Superior temporal gyrus (tissue), 1 donor: Measurements from ENCODE around the gene PALLD.

Experiments used
- DNase-seq: peaks from one replicate; pipeline ENCODE4 v3.0.0-alpha.2; 2016; ENCODE audit errors: extremely low spot score

Gene PALLD

DNA sequence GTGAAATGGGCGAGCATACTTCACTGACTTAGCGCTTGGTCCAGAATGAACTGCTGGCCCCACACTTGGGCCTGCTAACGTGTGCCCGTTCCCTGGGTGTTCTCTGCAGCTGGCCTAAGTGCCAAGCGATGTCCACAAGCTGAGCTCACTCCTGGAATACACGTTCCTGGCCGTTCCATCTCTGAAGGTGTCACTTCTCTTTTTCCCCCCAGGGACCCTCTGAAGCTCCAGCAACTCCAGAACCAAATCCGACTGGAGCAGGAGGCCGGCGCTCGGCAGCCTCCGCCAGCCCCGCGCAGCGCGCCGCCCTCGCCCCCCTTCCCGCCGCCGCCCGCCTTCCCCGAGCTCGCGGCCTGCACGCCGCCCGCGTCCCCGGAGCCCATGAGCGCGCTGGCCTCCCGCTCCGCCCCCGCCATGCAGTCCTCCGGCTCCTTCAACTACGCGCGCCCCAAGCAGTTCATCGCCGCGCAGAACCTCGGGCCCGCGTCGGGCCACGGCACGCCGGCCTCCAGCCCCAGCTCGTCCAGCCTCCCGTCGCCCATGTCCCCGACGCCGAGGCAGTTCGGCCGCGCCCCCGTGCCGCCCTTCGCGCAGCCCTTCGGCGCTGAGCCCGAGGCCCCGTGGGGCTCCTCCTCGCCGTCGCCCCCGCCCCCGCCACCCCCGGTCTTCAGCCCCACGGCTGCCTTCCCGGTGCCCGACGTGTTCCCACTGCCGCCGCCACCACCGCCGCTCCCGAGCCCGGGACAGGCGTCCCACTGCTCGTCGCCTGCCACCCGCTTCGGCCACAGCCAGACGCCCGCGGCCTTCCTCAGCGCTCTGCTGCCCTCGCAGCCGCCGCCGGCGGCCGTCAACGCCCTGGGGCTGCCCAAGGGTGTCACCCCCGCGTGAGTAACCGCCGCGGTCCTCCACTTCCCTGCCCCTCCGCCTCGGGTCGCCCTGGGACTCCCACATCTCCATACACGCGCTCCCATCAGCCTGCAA is 380.9 kb downstream of the PALLD start:
- no peak for DNase-seq

- DNase-seq: no peak
Measured at GRCh38 chr4:168878623-168879022, 381.8 kb downstream of the PALLD start.

- no peak for DNase-seq
Measured at GRCh38 chr4:168879188-168879587, 382.3 kb downstream of the PALLD start.

- DNase-seq: no peak
Measured at GRCh38 chr4:168880072-168880675, 383.3 kb downstream of the PALLD start.

DNA sequence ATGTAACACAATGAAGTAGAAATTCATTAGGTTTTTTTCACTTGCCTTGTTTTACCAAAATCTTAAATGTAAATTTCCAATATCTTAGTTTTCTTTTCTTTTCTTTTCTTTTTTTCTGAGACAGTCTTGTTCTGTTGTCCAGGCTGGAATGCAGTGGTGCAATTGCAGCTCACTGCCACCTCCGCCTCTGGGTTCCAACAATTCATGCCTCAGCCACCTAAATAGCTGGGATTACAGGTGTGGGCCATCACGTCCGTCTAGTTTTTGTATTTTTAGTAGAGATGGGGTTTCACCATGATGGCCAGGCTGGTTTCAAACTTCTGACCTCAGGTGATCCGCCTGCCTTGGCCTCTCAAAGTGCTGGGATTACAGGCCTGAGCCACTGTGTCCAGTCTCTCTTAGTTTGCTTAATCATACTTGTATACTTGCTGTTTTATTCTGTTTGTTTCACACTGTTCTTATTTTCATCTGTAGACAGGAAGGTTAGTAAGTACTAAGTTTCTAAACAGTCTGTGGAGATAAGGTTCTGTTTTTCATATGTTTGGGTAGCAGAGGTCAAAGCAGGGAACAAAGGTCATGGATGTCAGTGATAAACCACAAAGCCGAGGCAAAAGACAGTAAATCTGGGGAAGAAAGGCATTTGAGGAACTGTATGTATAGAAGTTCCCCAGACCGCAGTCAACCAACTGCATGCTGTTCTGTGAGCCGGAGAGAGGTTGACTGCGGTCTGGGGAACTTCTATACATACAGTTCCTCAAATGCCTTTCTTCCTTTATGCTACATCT is 384.2 kb downstream of the PALLD start:
- no peak for DNase-seq

- no peak for DNase-seq
Measured at GRCh38 chr4:168881781-168882420, 385.0 kb downstream of the PALLD start.

DNA sequence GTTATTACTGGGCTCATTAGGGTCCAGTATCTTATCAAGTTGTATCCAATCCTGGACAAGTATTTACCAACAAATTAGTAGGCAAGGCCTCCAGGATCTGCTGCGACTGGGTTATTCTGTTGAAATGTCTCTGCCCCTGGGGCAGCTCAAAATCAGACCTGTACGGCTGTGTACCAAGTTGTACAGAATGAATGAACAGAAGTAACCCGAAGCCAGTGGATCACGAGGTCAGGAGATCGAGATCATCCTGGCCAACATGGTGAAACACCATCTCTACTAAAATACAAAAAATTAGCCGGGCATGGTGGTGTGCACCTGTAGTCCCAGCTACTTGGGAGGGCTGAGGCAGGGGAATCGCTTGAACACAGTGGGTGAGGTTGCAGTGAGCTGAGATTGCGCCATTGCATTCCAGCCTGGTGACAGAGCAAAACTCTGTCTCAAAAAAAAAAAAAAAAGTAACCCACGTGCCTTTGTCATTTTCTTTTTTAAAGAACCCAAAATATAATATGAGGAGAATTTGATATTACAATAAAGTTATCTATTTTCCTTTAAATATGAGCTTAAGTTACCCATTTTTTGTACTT is 385.9 kb downstream of the PALLD start:
- DNase-seq: no peak

DNA sequence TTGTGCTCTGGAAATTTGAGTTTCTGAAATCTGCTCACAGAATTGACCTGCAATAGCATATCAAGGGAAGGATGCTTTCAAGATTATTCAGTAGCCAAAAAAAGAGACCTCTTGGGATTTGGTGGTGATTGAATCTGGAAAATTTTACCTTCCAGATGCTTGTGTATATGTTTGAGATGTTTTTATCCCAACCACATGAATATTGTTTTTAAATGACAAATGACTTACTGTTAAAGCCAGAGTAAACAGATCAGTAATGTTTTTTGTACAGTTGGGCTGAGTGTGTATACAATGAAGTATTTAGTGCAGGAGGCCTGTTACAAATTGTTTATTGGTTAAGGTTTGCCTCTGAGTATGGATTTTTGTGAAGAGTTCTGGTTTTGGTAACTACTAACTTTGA is 386.7 kb downstream of the PALLD start:
- no peak for DNase-seq

GRCh38 chr4:168884251-168885124 is 387.6 kb downstream of the PALLD start:
- DNase-seq: no peak

DNA sequence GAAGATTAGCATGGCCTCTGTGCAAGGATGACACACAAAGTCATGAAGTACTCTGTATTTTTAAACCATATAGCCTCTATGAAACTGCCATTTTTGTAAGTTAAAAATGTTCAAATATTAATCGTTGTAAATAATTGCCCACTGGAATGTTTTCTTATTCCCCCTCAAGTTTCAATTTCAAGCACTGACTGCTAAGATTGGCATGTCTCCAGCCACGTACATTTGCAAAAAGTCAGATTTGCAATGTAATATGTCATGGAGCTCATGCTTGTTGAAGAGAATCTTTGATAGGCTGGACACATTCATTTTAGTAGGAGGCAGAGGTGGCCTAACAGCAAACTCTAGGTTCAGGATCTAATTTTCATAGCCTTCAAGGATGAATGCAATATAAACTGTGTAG is 388.5 kb downstream of the PALLD start:
- DNase-seq: no peak

- no peak for DNase-seq
Measured at GRCh38 chr4:168886351-168886750, 389.5 kb downstream of the PALLD start.

GRCh38 chr4:168887809-168888208 is 391.0 kb downstream of the PALLD start:
- no peak for DNase-seq

DNA sequence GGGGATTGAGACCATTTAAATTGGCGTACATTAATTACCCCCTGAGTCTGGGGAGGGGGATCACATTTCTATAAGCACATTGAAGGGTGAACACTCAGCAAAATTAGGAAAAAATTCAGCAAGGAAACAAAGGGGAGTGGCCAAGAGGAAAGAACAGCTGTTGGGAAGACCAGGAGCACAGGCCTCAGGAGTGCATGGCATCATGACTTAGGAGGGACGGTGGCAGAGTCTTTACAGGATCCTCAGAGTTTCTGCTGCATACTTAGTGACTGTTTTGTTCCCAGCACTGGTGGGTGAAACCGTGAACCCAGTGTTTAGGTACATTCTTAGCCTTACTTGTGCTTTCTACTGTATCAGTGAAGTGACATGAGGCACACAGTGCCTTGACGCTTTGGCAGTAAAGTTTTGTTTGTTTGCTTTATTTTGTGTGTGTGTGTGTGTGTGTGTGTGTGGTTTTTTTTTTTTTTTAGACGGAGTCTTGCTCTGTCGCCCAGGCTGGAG is 391.9 kb downstream of the PALLD start:
- DNase-seq: no peak

DNA sequence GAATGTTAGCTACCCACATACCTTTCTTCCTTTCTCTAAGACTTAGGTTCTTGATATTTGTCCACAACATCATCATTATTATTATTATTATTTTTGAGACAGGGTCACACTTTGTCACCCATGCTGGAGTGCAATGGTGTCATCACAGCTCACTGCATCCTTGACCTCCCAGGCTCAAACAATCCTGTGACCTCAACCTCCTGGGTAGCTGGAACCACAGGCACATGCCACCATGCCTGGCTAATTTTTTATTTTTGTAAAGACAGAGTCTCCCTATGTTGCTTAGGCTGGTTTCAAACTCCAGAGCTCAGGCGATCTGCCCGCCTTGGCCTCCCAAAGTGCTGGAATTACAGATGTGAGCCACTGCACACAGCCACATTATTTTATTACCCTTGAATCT is 394.2 kb downstream of the PALLD start:
- no peak for DNase-seq

GRCh38 chr4:168891688-168892087 is 394.8 kb downstream of the PALLD start:
- no peak for DNase-seq

GRCh38 chr4:168892475-168892874 is 395.6 kb downstream of the PALLD start:
- DNase-seq: no peak

GRCh38 chr4:168893205-168893604 is 396.4 kb downstream of the PALLD start:
- DNase-seq: no peak

GRCh38 chr4:168893807-168894206 is 397.0 kb downstream of the PALLD start:
- no peak for DNase-seq

DNA sequence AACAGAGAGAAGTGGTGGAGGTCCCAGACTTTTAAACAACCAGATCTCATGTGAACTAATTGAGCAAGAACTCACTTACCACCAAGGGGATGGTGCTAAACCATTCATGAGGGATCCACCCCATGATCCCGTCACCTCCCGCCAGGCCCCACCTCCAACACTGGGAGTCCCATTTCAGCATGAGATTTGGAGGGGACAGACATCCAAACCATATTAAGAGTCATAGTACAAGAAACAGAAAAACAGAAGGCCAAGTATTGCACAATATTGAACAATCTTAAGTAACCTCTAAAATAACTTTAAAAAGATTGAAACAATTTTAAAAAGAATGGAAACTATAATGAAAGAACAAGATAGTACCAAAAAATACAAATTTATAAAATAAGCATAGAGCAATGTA is 403.2 kb downstream of the PALLD start:
- no peak for DNase-seq

DNA sequence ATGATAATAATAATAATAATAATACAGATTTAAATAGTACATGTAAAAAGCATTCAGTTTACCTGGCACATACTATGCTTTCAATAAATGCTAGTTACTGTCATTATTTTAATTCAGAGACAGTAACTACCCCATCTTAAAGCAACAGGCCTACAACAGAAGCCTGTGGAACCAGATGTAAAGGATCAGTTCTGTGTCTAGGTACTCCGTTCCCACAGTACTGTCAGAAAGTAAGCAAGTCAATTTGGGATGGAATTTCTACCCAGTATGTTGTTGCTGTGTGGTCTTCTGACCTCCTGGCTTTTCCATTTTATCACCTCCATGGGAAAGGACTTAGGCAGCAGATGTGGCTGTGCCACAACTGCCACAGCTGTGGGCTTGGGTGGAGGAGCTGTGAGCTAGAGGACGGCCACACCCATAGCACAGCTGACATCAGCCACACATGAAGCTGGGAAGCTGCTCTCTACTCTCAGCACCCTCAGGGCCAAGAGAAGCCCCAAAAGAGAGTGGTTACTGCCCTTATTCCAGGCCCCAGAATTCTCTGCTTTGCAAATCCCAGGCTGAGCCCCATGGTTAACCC is 410.4 kb downstream of the PALLD start:
- no peak for DNase-seq
